K562 (cell line): Measurements from ENCODE around the gene NRXN3.

Source experiments
- BACH1 ChIP-seq: fragments of 200-800 bp; sonication (Bioruptor generic); IDR thresholded peaks from 2 replicates; pipeline ENCODE4 v1.6.1; 2016; ENCODE audit warnings: missing genetic modification characterization, missing compliant biosample characterization
- GATA2 ChIP-seq: sonication (generic); formaldehyde crosslinking; IDR thresholded peaks from 2 replicates; pipeline ENCODE4 v1.4.0; 2020; ENCODE audit warnings: mild to moderate bottlenecking, missing genetic modification reagents
- MYC ChIP-seq, 2 experiments: fragments of 250-450 bp in 1 of 2; sonication (Bioruptor Pico) in 1 of 2; IDR thresholded peaks; 2 replicates each; pipeline versions ENCODE4 v1.5.1 to v1.6.1; 2012 to 2021; ENCODE audit warnings: low read depth in 2 of 2, borderline replicate concordance in 1 of 2, improper control_type of control experiment in 1 of 2, low read length in 1 of 2, mild to moderate bottlenecking in 1 of 2, moderate library complexity in 1 of 2
- PHB ChIP-seq: fragments of 250-450 bp; sonication (Bioruptor Pico); IDR thresholded peaks from 2 replicates; pipeline ENCODE4 v1.5.0; 2021
- PHF20 ChIP-seq: fragments of 450-650 bp; IDR thresholded peaks from 2 replicates; pipeline ENCODE4 v1.6.1; 2018; ENCODE audit not compliant: partially characterized antibody
- ZBTB34 ChIP-seq: fragments of 250-450 bp; sonication (Bioruptor Pico); IDR thresholded peaks from 2 replicates; pipeline ENCODE4 v1.8.0; 2021; ENCODE audit warnings: mild to moderate bottlenecking, moderate library complexity
- ZBTB7A ChIP-seq: IDR thresholded peaks from 2 replicates; pipeline ENCODE4 v1.6.1; 2011; ENCODE audit warnings: low read depth, mild to moderate bottlenecking, low read length, moderate library complexity, borderline replicate concordance; ENCODE audit not compliant: control insufficient read depth
- ZNF140 ChIP-seq: fragments of 250-450 bp; sonication (Bioruptor Pico); IDR thresholded peaks from 2 replicates; pipeline ENCODE4 v1.8.0; 2021; ENCODE audit warnings: moderate library complexity, mild to moderate bottlenecking, inconsistent platforms
- ZNF224 ChIP-seq: sonication (generic); formaldehyde crosslinking; IDR thresholded peaks from 2 replicates; pipeline ENCODE4 v1.8.0; 2022; ENCODE audit warnings: mild to moderate bottlenecking, missing genetic modification reagents
- ZNF232 ChIP-seq: sonication (generic); formaldehyde crosslinking; IDR thresholded peaks from 2 replicates; pipeline ENCODE4 v1.8.0; 2022; ENCODE audit warnings: mild to moderate bottlenecking, missing genetic modification reagents
- ZZZ3 ChIP-seq: fragments of 450-650 bp; IDR thresholded peaks from 2 replicates; pipeline ENCODE4 v1.6.1; 2016; ENCODE audit warnings: antibody characterized with exemption, mild to moderate bottlenecking, moderate library complexity

DNA sequence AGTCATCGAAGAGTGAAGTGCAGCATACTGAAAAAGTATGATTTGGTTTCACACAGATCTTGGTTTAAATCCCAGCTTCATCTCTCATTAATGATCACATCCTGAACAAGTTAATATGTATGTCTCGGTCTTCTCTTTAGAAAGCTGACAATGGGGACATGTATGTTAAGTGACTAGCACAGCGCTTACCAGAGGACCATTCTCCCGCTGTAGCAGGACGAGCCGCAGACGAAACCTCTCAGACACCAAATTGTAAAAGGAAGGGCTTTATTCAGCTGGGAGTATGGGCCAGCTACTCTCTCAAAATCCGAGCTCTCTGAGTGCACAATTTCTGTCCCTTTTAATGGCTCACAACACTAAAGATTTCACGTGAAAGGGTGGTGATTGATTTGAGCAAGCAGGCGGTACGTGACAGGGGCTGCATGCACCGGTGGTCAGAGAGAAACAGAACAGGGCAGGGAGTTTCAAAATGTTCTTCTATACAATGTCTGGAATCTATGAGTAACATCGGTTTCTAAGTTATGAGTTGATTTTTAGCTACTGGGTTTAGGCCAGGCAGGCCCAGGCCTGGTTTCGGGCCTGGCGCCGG, 1358.7 kb downstream of the NRXN3 start:
- TF ChIP-seq ZBTB34 (CRISPR knock-in tag) (no peak), ZZZ3 (no peak), ZBTB7A (no peak), ZNF224 (no peak), ZNF232 (CRISPR knock-in tag) (no peak), PHB (no peak), PHF20 (no peak), ZNF140 (no peak), GATA2 (no peak), MYC (IDR thresholded peaks at IDR 0.05; ENCODE audit: low read depth, low read length) (no peak), MYC (CRISPR knock-in tag; IDR thresholded peaks at IDR 0.05; ENCODE audit: borderline replicate concordance, low read depth) (no peak), BACH1 (tag) (no peak)
